Stimulated activated naive B cell treated with anti-CD40 and anti-IgM and Interleukin-4, amounts not matched to agents 10 μg/mL and 1 μg/mL and 100 μg/mL, for 72 hours (primary cell): ENCODE data around the gene RBKS.
A peak's percentile ranks its signal among the peaks of the same experiment; 100 is the strongest.

ENCODE experiments used
- ATAC-seq, 2 donors: fragments of 150-1000 bp; cut with Tn5 transposase; replicated peaks; 2 replicates each; pipeline ENCODE4 v1.10.0; 2021; ENCODE audit warnings: moderate library complexity in 1 of 2
- DNase-seq: peaks from one replicate; pipeline ENCODE4 v3.0.0; 2021
- H3K27ac Mint-ChIP-seq: one replicate; pipeline ENCODE4 v1.8.0; 2022; ENCODE audit warnings: mild to moderate bottlenecking, mixed read lengths
- H3K27me3 Mint-ChIP-seq, 2 donors: one replicate each; pipeline ENCODE4 v1.8.0; 2022; ENCODE audit warnings: mixed read lengths in 2 of 2
- H3K36me3 Mint-ChIP-seq, 2 donors: one replicate each; pipeline ENCODE4 v1.8.0; 2022; ENCODE audit warnings: mixed read lengths in 2 of 2, mild to moderate bottlenecking in 1 of 2
- H3K4me1 Mint-ChIP-seq, 2 donors: one replicate each; pipeline ENCODE4 v1.8.0; 2022; ENCODE audit warnings: mixed read lengths in 2 of 2, mild to moderate bottlenecking in 1 of 2
- H3K4me3 Mint-ChIP-seq, 2 donors: one replicate each; pipeline ENCODE4 v1.8.0; 2022; ENCODE audit warnings: mild to moderate bottlenecking in 2 of 2, mixed read lengths in 2 of 2, moderate library complexity in 1 of 2
- H3K9me3 Mint-ChIP-seq, 2 donors: one replicate each; pipeline ENCODE4 v1.8.0; 2022; ENCODE audit warnings: mixed read lengths in 2 of 2, mild to moderate bottlenecking in 1 of 2

Gene RBKS

DNA sequence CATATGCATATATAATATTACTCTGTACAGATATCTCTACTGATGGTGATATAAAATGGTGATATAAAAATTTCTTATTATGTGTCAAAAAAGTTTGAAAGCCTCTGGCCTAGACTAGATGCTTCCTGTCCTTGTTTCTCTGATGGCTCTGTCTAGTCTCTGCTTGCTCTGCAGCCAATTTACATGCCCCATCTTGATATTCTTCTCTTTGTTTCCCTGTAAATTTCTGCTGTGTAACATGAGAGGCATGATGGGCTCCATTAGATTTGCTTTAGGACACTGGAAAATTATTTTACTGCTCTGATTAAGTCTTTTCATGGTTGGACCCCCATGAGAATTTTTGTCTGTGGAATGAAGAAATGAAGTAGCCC lies 24.6 kb upstream of the RBKS start:
- peaks cover 15 to 17% of the 10 kb centered on the region in 2 donors for H3K4me1 Mint-ChIP-seq
- DNase-seq (no peak), ATAC-seq (peak; percentile 18 to 44)
- H3K9me3 Mint-ChIP-seq: peaks cover 0 to 3% of the 10 kb centered on the region in 2 donors
- H3K36me3 Mint-ChIP-seq: peaks cover 14 to 23% of the 10 kb centered on the region in 2 donors
- no peak overlapping the region for H3K27ac Mint-ChIP-seq
- no peaks in the 10 kb centered on the region for H3K27me3 Mint-ChIP-seq
- H3K4me3 Mint-ChIP-seq: no peak overlapping the region

DNA sequence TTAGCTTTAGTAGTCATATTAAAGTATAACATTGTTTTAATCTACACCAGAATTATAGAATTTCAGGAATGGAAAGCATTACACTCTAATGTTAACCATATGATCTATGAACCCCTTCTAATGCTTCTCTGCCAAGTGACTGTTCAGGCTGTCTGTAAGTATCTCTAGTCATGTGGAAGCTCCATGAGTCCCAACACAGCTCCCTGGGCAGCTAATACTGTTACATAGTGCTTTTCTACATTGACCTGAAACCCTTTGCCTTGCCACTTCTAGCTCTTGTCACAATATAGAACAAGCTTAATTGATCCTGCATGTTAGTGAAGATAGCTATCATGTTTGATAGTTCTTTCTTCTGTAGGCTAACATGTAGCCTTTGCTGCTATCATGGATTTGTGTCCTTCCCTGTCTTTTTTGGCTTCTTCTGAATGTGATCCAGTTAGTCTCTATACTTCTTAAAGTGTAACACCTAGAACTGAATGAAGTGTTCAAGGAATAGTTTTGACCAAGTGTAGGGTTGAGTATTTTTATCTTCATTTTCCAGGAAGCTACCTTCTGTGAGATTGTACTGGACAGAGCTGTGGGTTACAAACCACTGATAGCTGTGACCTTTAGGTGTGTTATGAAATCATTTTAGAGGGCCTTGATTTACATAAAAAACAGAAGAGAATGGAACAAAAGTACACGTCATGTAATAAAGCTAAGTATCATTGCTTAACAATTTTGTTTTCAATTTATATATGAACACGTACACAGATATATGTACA lies 24.0 kb upstream of the RBKS start:
- Mint-ChIP-seq H3K27ac (peak overlapping the region; percentile 48), H3K36me3 (peaks cover 18 to 26% of the 10 kb centered on the region in 2 donors), H3K4me1 (peaks cover 15 to 17% of the 10 kb centered on the region in 2 donors), H3K27me3 (no peaks in the 10 kb centered on the region), H3K9me3 (peaks cover 0 to 3% of the 10 kb centered on the region in 2 donors), H3K4me3 (peak overlapping the region in 1 of 2 donors; percentile 33)
- DNase-seq (no peak), ATAC-seq (peak; percentile 80 to 88)

DNA sequence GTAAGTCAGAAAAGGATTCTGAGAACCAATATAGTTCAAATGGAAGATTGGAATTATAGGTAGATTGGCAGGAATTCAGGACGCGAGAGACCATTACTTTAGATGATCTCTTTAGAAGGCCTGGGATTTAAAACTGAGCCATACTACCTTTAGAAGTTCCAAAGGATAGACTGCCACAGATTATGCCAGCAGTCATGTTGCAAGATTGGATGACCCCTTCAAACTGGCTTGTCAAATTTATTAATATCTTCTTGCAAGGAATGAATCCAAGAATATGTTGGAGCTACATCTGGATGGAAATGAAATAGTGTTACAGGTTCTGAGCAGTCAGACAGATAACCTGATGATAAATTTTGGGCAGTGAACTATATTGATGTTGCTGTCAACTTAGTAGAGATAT lies 22.3 kb upstream of the RBKS start:
- peaks cover 0 to 2% of the 10 kb centered on the region in 2 donors for H3K9me3 Mint-ChIP-seq
- H3K36me3 Mint-ChIP-seq: peaks cover 22 to 27% of the 10 kb centered on the region in 2 donors
- H3K4me1 Mint-ChIP-seq: peaks cover 19 to 23% of the 10 kb centered on the region in 2 donors
- no peak for DNase-seq
- no peaks in the 10 kb centered on the region for H3K27me3 Mint-ChIP-seq
- H3K27ac Mint-ChIP-seq: no peak overlapping the region
- no peak overlapping the region for H3K4me3 Mint-ChIP-seq
- no peak for ATAC-seq

DNA sequence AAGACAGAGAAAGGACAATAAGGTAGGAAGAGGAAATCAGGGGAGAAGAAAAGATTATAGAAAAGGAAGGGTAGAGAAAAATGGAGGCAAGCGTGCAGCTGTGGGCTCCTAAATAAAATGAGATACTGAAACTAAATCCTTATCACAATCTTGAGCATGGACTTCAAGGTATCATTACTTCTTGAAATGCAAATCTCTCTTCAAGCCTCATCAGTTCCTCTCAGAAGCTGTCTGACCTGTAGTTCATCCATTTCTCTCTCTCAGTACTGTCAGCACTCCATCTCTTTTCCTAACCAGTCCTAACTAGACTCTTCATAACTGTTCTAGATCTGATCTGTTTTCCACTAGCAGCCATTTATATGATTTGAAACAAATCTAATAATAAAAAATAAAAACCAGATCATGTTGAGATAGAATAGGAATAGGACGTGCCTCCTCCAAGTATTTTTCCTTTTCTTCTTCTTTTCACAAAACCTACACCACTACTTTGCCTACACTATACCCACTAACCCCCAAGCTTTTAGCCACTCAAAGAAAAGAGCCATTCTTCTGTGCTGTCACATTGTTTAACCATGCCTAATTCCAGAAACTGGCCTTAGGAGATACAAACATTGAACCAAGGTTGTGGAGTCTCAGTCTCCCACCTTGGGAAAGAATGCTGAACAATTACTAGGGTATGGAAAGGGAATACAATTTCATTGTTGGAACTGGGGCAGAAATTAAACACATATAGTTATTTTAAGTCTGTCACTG lies 21.4 kb upstream of the RBKS start:
- Mint-ChIP-seq H3K36me3 (peaks cover 24 to 33% of the 10 kb centered on the region in 2 donors), H3K4me1 (peaks cover 19 to 27% of the 10 kb centered on the region in 2 donors), H3K27ac (no peak overlapping the region), H3K9me3 (peaks cover 0 to 2% of the 10 kb centered on the region in 2 donors), H3K4me3 (no peak overlapping the region), H3K27me3 (no peaks in the 10 kb centered on the region)
- ATAC-seq: peak; percentile 44 to 45
- no peak for DNase-seq

DNA sequence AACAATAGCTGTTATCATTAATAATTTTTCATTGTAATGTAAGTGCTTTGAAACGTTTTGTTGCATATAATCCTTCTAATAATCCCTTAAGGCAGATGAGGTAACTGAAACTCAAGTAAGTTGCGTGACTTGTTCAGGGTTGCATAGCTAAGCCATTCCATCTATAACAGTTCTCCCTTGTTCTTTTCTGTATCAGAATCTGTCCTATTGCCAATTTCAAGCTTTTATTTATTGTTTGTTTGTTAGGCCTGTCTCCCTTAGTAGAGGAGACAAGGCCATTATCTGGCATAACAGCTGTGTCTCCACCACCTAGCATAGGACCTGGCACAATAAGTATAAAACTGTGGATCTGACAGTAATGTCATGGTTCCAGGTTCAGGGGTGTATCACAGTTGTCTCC lies 19.7 kb upstream of the RBKS start:
- peaks cover 31 to 45% of the 10 kb centered on the region in 2 donors for H3K36me3 Mint-ChIP-seq
- peaks cover 25 to 41% of the 10 kb centered on the region in 2 donors for H3K4me1 Mint-ChIP-seq
- H3K27ac Mint-ChIP-seq: no peak overlapping the region
- H3K9me3 Mint-ChIP-seq: peaks cover 0 to 2% of the 10 kb centered on the region in 2 donors
- DNase-seq (no peak), ATAC-seq (no peak)
- H3K27me3 Mint-ChIP-seq: no peaks in the 10 kb centered on the region
- no peak overlapping the region for H3K4me3 Mint-ChIP-seq

DNA sequence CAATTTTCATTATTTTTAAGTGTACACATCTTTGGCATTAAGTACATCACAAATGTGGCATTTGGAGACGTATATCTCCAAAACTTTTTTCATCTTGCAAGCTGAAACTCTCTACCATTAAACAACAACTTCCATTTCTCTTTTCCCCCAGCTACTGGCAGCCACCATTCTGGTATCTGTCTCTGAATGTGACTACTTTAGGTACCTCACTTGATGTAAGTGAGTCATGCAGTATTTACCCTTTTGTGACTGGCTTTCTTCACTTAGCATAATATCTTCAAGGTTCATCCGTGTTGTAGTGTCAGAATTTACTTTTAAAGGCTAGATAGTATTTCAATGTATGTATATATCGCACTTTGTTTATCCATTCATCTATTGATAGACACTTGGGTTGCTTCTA lies 17.4 kb upstream of the RBKS start:
- ATAC-seq (peak; percentile 49 to 60), DNase-seq (no peak)
- Mint-ChIP-seq H3K36me3 (peaks cover 43 to 61% of the 10 kb centered on the region in 2 donors), H3K9me3 (peaks cover 0 to 2% of the 10 kb centered on the region in 2 donors), H3K27ac (no peak overlapping the region), H3K4me3 (no peak overlapping the region), H3K27me3 (no peaks in the 10 kb centered on the region), H3K4me1 (peaks cover 22 to 53% of the 10 kb centered on the region in 2 donors)

DNA sequence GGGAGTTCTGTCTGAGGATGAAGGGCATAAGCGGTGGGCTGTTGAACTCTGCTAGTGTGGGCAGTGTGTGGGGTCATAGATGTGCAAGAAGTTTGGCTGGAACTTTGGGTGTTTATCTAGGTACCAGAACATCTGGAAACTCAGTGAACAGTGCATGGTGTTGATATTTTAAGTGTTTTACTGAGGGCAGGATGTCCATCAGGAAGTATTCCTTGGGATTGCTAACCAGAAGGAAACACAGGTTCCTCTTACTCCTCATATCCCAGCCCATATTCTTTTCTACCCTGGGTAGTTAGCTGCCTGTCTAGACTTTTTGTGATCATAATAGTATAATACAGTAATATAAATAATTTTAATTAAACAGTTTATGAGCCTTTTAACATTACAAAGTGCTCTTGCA lies 15.9 kb upstream of the RBKS start:
- H3K4me1 Mint-ChIP-seq: peaks cover 18 to 53% of the 10 kb centered on the region in 2 donors
- H3K27me3 Mint-ChIP-seq: no peaks in the 10 kb centered on the region
- H3K36me3 Mint-ChIP-seq: peaks cover 39 to 57% of the 10 kb centered on the region in 2 donors

DNA sequence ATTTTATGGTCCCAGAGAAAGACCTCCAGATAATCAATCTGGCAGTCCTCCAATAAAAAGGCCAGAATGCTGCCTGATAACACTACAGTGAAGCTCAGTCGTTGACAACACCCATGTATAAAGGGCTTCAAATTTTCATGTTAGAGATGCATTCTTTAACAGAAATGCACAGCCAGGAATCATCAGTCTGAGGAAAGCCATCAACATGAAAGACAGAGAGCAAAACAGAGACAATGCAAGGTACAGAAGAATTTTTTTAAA lies 14.1 kb upstream of the RBKS start:
- DNase-seq (no peak), ATAC-seq (no peak)
- no peak overlapping the region for H3K4me3 Mint-ChIP-seq
- no peak overlapping the region for H3K27ac Mint-ChIP-seq
- H3K4me1 Mint-ChIP-seq: peaks cover 15 to 55% of the 10 kb centered on the region in 2 donors
- H3K27me3 Mint-ChIP-seq: no peaks in the 10 kb centered on the region
- peaks cover 38 to 61% of the 10 kb centered on the region in 2 donors for H3K36me3 Mint-ChIP-seq
- H3K9me3 Mint-ChIP-seq: no peaks in the 10 kb centered on the region

More for the DNA sequence above, 15.9 kb upstream of the RBKS start:
- Mint-ChIP-seq H3K9me3 (peaks cover 0 to 2% of the 10 kb centered on the region in 2 donors), H3K27ac (no peak overlapping the region), H3K4me3 (no peak overlapping the region)
- no peak for DNase-seq
- ATAC-seq: no peak

DNA sequence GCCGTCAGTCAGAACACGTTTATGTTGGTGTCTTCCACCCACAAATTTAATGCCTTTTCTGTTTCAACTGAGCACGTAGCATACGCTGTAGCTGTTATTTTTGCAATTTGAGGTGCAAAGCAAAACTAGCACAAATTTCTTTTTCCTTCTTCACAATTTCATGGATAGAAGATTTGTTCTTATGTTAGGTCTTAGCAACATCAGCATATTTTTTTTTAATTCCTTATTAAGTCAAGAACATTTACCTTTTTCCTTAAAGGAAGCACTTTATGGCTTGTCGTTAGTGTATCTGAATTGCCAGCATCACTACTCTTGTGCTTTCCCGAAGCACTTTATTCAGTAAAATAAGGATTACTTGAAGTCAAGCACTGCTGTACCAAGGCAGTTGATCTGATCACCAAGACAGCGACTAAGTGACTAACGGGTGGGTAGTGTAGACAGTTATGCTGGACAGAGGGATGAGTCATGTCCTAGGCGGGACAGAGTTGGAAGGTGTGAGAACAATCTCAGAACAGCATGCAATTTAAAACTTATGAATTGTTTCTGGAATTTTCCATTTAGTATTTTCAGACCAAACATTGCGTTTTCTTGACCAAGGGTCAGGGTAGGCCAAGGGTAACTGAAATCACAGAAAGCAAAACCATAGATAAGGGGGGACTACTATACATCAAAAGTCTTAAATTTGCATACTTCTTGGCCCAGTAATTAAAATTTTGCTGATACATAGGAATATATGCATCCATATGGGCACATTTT lies 13.6 kb upstream of the RBKS start:
- Mint-ChIP-seq H3K4me1 (peaks cover 15 to 55% of the 10 kb centered on the region in 2 donors), H3K27ac (no peak overlapping the region)
- ATAC-seq: no peak

DNA sequence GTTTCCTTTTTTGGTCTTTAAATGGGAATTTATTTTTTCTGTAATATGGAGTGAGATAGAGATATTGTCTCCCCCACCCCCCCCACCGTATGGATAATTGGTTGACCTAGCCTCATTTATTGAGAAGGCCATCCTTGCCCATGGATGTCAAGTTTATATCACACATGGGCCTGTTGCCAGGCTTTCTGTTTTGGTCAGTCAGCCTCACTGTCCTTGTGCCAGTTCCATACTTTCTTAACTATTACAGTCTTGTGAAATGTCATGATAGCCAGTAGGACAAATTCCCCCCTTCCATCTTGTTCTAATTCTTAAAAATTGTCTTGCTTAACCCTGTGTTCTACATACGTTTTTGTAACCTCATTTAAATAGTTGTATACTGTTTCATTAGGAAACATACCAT lies 12.8 kb upstream of the RBKS start:
- ATAC-seq (no peak), DNase-seq (no peak)
- Mint-ChIP-seq H3K36me3 (peaks cover 41 to 66% of the 10 kb centered on the region in 2 donors), H3K9me3 (no peaks in the 10 kb centered on the region), H3K27ac (no peak overlapping the region), H3K27me3 (no peaks in the 10 kb centered on the region), H3K4me1 (peaks cover 18 to 58% of the 10 kb centered on the region in 2 donors), H3K4me3 (no peak overlapping the region)

More for the DNA sequence above, 13.6 kb upstream of the RBKS start:
- H3K36me3 Mint-ChIP-seq: peaks cover 41 to 62% of the 10 kb centered on the region in 2 donors
- DNase-seq: no peak
- H3K9me3 Mint-ChIP-seq: no peaks in the 10 kb centered on the region
- no peak overlapping the region for H3K4me3 Mint-ChIP-seq
- no peaks in the 10 kb centered on the region for H3K27me3 Mint-ChIP-seq

DNA sequence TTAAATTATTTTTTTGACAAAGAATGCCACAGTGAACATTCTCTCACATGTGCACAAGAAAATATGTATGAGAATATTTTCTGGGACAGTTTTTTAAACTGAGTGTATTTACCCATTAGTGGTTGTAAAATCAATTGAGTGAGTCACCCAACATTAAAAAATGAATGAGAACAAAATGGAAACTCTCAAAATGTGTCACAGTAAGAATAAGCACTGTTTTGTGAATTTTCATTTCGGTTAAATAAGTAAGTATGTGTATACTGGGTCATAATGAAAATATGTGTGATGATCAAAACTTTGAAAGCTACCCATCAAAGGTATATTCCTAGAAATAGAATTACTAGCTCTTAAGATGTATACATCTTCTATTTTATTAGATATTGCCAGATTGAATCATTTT lies 11.9 kb upstream of the RBKS start:
- Mint-ChIP-seq H3K9me3 (no peaks in the 10 kb centered on the region), H3K27ac (peak overlapping the region; percentile 60), H3K4me1 (peaks cover 23 to 61% of the 10 kb centered on the region in 2 donors), H3K4me3 (no peak overlapping the region), H3K27me3 (no peaks in the 10 kb centered on the region), H3K36me3 (peaks cover 45 to 71% of the 10 kb centered on the region in 2 donors)
- no peak for ATAC-seq
- no peak for DNase-seq

DNA sequence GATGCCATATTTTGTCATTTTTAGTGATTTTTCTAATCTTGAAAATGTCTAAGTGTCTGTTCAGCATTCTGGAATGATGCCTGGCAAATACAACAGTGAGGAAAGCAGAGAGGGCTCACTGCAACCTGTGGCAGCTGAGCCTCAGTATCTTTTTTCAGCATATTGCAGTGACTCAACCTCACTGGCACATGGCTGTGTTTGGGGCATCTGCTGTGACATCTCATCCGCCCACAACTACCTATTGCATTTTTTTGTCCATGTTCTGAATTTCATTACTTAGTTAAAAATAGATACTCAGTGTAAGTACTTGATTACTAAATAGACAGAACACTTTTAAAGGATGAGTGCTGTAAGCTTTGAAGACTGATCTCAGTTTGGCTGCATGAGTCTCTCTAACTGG lies 11.0 kb upstream of the RBKS start:
- DNase-seq: no peak
- Mint-ChIP-seq H3K4me1 (peaks cover 29 to 65% of the 10 kb centered on the region in 2 donors), H3K36me3 (peaks cover 49 to 72% of the 10 kb centered on the region in 2 donors), H3K9me3 (no peaks in the 10 kb centered on the region), H3K27ac (no peak overlapping the region), H3K27me3 (no peaks in the 10 kb centered on the region), H3K4me3 (no peak overlapping the region)
- peak; percentile 48 to 53 for ATAC-seq

DNA sequence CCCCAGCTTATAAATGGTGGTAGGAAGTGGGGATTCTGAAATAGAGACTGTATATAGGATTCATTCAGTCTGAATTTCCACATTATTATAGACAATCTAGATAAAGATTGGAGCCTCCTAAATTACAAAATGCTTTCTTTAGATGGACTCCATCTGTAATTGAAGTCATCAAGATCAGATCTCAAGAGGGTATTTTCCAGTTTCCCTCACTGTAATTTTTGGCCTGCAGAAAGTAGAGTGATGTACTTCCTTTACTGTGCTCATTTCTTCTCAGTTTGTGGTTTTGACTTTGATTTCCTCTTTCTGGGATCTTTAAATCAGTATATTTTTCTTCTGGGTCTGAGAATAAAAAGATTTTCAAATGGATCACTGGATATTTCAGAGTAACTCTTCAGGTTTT lies 7.5 kb upstream of the RBKS start:
- no peak for DNase-seq
- no peaks in the 10 kb centered on the region for H3K9me3 Mint-ChIP-seq
- H3K4me3 Mint-ChIP-seq: peak overlapping the region; percentile 6 to 36
- H3K36me3 Mint-ChIP-seq: peaks cover 55 to 66% of the 10 kb centered on the region in 2 donors
- no peaks in the 10 kb centered on the region for H3K27me3 Mint-ChIP-seq
- ATAC-seq: peak; percentile 70 to 77
- peaks cover 44 to 73% of the 10 kb centered on the region in 2 donors for H3K4me1 Mint-ChIP-seq
- peak overlapping the region; percentile 95 for H3K27ac Mint-ChIP-seq

DNA sequence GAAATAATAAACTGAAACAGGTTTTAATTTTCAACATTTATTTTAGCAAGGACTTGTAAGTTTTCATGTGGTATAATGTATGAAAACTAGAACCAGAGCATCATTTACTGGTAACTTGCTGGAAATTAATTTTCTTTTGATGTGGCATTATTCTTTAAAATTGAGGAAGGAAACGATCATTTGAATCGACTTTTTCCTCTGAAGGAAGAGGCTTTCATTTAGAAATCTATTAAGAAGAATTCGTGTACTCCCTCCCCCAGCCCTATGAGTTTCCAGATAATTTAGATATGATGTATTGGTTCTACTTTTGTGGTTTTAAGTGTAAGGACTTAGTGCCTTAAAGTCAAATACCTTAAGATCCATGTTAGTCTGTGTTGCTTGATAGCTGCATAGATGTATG lies 2.8 kb upstream of the RBKS start:
- H3K9me3 Mint-ChIP-seq: peaks cover 2 to 4% of the 10 kb centered on the region in 2 donors
- H3K27ac Mint-ChIP-seq: peak overlapping the region; percentile 52
- peaks cover 45 to 55% of the 10 kb centered on the region in 2 donors for H3K36me3 Mint-ChIP-seq
- H3K27me3 Mint-ChIP-seq: peaks cover 0 to 4% of the 10 kb centered on the region in 2 donors
- peaks cover 51 to 78% of the 10 kb centered on the region in 2 donors for H3K4me1 Mint-ChIP-seq
- ATAC-seq: peak in 1 of 2 donors; percentile 10
- no peak for DNase-seq
- H3K4me3 Mint-ChIP-seq: peak overlapping the region in 1 of 2 donors; percentile 37
